ENCODE results near the gene TREML4. TPM values are rescaled to one million over a fixed set of nuclear protein-coding genes. Genes with fewer than 3 reads are reported as not detected.
A peak's percentile ranks its signal among the peaks of the same experiment; 100 is the strongest.

TREML4 gene
- polyA plus RNA-seq, 1 experiment = not detected

DNA sequence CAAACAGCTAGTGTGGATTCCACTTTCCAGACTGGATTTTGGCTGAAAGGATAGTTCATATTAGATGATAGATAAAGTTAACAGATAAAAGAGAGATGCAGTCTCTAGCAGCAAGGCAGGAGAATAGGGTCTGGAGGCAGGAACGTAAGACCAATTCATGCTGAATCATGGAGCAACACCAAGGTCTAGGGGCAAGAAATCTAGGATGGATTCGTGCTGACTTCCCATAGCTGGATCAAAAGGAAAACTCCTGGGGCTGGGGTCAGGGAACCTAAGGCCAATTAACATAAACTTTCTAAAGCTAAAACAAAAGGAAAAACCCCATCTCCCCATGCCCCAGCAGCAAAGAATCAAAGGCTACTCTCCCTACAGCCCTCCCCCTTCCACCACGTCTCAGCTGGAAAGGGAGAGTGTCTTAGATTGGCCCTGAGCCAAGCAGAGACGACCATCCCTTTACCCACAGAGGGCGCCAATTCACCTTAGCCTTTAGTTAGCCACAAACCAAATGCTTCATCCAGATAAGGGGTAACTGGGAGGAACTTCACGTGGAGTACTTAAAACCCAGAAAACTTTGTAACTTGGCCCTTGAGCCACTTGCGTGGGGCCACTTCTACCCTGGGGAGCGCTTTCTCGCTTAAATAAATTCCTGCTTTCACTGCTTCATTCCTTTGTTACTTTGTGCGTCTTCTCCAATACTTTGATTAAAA lies 50.7 kb downstream of the TREML4 start:
- Histone ChIP-seq H3K4me3 (ENCODE audit: low read depth, low read length) (no peak overlapping the region), H3K9me3 (ENCODE audit: control insufficient read depth, insufficient read depth, low read length) (no peaks in the 10 kb centered on the region), H3K27ac (ENCODE audit: low read depth, low read length) (no peak overlapping the region), H3K27me3 (ENCODE audit: control insufficient read depth, insufficient read depth, low read length) (peaks cover 8% of the 10 kb centered on the region)
- CTCF ChIA-PET = interaction anchor here (0.7 kb wide), 2 partner anchors 41 to 56 kb away, joined by 3 to 5 read pairs; no protein-coding TSS in a partner anchor
- no peak for DNase-seq (ENCODE audit: low read depth, low spot score)
- TF ChIP-seq, protein P1, sequence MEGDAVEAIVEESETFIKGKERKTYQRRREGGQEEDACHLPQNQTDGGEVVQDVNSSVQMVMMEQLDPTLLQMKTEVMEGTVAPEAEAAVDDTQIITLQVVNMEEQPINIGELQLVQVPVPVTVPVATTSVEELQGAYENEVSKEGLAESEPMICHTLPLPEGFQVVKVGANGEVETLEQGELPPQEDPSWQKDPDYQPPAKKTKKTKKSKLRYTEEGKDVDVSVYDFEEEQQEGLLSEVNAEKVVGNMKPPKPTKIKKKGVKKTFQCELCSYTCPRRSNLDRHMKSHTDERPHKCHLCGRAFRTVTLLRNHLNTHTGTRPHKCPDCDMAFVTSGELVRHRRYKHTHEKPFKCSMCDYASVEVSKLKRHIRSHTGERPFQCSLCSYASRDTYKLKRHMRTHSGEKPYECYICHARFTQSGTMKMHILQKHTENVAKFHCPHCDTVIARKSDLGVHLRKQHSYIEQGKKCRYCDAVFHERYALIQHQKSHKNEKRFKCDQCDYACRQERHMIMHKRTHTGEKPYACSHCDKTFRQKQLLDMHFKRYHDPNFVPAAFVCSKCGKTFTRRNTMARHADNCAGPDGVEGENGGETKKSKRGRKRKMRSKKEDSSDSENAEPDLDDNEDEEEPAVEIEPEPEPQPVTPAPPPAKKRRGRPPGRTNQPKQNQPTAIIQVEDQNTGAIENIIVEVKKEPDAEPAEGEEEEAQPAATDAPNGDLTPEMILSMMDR (IDR thresholded peaks at IDR 0.05; ENCODE audit: low read depth, low read length) = peak; percentile 48
- POLR2A ChIA-PET = no interaction called here

DNA sequence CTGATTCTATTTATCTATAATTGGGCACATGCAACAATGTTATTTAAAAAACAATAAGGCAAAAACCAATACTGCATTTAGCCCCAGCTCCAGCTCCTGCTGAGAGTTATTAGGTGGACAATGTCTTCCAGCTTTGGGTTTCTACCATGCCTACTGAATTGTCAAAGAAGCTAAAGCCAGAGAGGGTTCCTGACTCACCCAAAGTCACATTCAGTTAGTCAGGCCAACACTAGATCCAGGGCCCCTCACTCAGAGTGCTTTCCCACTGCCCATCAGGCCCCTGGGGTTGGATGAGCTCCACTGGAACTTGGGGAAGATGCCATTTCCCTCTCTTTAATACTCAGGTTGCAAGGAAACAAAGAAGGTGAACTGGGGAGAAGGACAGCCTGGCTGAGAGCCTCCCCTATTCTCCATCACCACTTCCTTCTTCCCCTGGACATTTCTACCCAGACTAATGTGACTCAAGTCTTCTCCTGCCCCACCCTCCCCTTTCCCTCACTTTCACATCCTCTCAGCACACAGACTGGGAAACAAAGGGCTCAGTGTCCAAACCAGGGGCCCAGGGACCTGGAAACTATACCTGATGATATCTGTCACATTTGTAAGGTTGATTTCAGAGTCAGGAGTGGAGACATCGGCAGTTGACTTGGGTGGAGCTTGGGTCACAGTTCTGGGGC lies 52.4 kb downstream of the TREML4 start:
- H3K4me3 ChIP-seq (ENCODE audit: low read depth, low read length) = no peak overlapping the region
- ChIA-PET POLR2A (no interaction called here), CTCF (no interaction called here)
- no peak overlapping the region for H3K27ac ChIP-seq (ENCODE audit: low read depth, low read length)
- peaks cover 8% of the 10 kb centered on the region for H3K27me3 ChIP-seq (ENCODE audit: control insufficient read depth, insufficient read depth, low read length)
- DNase-seq (ENCODE audit: low read depth, low spot score) = no peak
- TF ChIP-seq, protein P1 (IDR thresholded peaks at IDR 0.05; ENCODE audit: low read depth, low read length) = no peak
- no peaks in the 10 kb centered on the region for H3K9me3 ChIP-seq (ENCODE audit: control insufficient read depth, insufficient read depth, low read length)

DNA sequence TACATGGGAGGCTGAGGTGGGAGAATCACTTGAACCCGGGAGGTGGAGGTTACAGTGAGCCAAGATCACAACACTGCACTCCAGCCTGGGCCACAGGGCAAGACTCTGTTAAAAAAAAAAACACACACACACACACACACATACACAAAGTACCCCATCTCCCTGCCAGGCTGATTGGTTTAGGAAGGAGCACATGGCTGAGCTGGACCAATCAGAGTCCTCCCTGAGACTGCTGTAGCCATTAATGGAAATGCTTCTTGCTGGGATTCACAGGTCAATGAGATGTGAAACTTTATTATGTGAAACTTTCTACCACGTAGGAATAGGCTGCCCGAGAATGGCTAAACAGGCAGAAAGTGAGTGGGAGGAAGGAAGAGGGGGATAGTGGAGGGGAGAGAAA lies 55.5 kb downstream of the TREML4 start:
- Histone ChIP-seq H3K9me3 (ENCODE audit: control insufficient read depth, insufficient read depth, low read length) (no peaks in the 10 kb centered on the region), H3K27me3 (ENCODE audit: control insufficient read depth, insufficient read depth, low read length) (peaks cover 5% of the 10 kb centered on the region), H3K4me3 (ENCODE audit: low read depth, low read length) (no peak overlapping the region), H3K27ac (ENCODE audit: low read depth, low read length) (no peak overlapping the region)
- CTCF ChIA-PET = no interaction called here
- TF ChIP-seq, protein P1 (IDR thresholded peaks at IDR 0.05; ENCODE audit: low read depth, low read length) = no peak
- POLR2A ChIA-PET = no interaction called here
- no peak for DNase-seq (ENCODE audit: low read depth, low spot score)

DNA sequence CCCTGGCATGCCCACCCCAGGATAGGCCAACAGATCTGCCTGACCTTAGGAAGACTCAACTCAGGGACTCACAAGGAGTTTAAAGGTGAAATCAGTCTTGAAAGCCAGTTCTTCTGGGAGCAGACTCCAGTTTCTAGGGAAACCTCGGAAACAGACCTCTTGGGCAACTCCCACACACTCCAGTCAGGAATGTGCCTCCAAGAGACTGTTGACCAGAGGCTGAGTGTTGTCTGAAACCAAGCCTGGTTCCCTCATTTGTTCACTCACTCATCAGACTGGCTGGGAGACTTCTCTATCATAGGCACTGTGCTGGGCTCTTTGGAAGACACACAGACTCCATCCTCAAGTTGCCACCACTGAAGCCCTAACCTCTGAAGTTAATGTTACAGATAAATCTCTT lies 56.6 kb downstream of the TREML4 start:
- peaks cover 6% of the 10 kb centered on the region for H3K27me3 ChIP-seq (ENCODE audit: control insufficient read depth, insufficient read depth, low read length)
- H3K9me3 ChIP-seq (ENCODE audit: control insufficient read depth, insufficient read depth, low read length) = no peaks in the 10 kb centered on the region
- POLR2A ChIA-PET = no interaction called here
- H3K27ac ChIP-seq (ENCODE audit: low read depth, low read length) = no peak overlapping the region
- no peak for DNase-seq (ENCODE audit: low read depth, low spot score)
- CTCF ChIA-PET = no interaction called here
- H3K4me3 ChIP-seq (ENCODE audit: low read depth, low read length) = no peak overlapping the region
- TF ChIP-seq, protein P1 (IDR thresholded peaks at IDR 0.05; ENCODE audit: low read depth, low read length) = no peak
